IPS-18c (cell line): ENCODE data around the gene AGER.

ENCODE experiments used
- H3K4me3 ChIP-seq: 2 replicates; pipeline ENCODE4 v1.7.0; 2013; ENCODE audit warnings: low read depth, mild to moderate bottlenecking, low read length, moderate library complexity; ENCODE audit not compliant: insufficient read depth
- H3K9me3 ChIP-seq: one replicate; pipeline ENCODE4 v1.6.1; 2013; ENCODE audit warnings: mild to moderate bottlenecking, low read length, moderate library complexity; ENCODE audit not compliant: control insufficient read depth, insufficient read depth

AGER gene

GRCh38 chr6:32166411-32167061 lies 17.5 kb downstream of the AGER start:
- no peaks in the 10 kb centered on the region for H3K9me3 ChIP-seq
- no peak overlapping the region for H3K4me3 ChIP-seq

- H3K9me3 ChIP-seq, result no peaks in the 10 kb centered on the region
Measured at GRCh38 chr6:32164295-32164694, 19.8 kb downstream of the AGER start, which contains the start of gene EGFL8. EGFL8 (plus strand) TSS chr6:32164595; CDS start chr6:32166166, 1,571 bp downstream.

GRCh38 chr6:32163559-32164258 lies 20.3 kb downstream of the AGER start:
- H3K4me3 ChIP-seq, result no peak overlapping the region
- H3K9me3 ChIP-seq, result no peaks in the 10 kb centered on the region

More at GRCh38 chr6:32164295-32164694, 19.8 kb downstream of the AGER start, which contains the start of gene EGFL8:
- H3K4me3 ChIP-seq, result no peak within 1 kb of the TSS

GRCh38 chr6:32158052-32158451 lies 26.0 kb downstream of the AGER start:
- no peak overlapping the region for H3K4me3 ChIP-seq

GRCh38 chr6:32156891-32157290 lies 27.2 kb downstream of the AGER start:
- Histone ChIP-seq H3K9me3 (no peaks in the 10 kb centered on the region), H3K4me3 (no peak overlapping the region)

More at GRCh38 chr6:32158052-32158451, 26.0 kb downstream of the AGER start:
- H3K9me3 ChIP-seq, result no peaks in the 10 kb centered on the region

- Histone ChIP-seq H3K4me3 (peak overlapping the region; percentile 67), H3K9me3 (no peaks in the 10 kb centered on the region)
Measured at GRCh38 chr6:32154514-32155161, 29.4 kb downstream of the AGER start.

- Histone ChIP-seq H3K9me3 (no peaks in the 10 kb centered on the region), H3K4me3 (peak within 1 kb of the TSS; percentile 67)
Measured at GRCh38 chr6:32153564-32154513, 30.2 kb downstream of the AGER start, which contains the start of gene PPT2. PPT2 (plus strand) TSS chr6:32154141; CDS start chr6:32154595, 454 bp downstream.

- H3K4me3 ChIP-seq, result peak overlapping the region; percentile 67
- no peaks in the 10 kb centered on the region for H3K9me3 ChIP-seq
Measured at GRCh38 chr6:32152769-32153563, 31.1 kb downstream of the AGER start.

- no peaks in the 10 kb centered on the region for H3K9me3 ChIP-seq
- peak within 1 kb of the TSS; percentile 67 for H3K4me3 ChIP-seq
Measured at GRCh38 chr6:32151863-32152768, 31.9 kb downstream of the AGER start, which contains the start of gene PRRT1. PRRT1 (minus strand) TSS chr6:32151939; CDS start chr6:32151827, 112 bp downstream.

GRCh38 chr6:32151181-32151862 lies 32.7 kb downstream of the AGER start:
- Histone ChIP-seq H3K9me3 (no peaks in the 10 kb centered on the region), H3K4me3 (no peak overlapping the region)

- H3K4me3 ChIP-seq, result peak overlapping the region; percentile 34
- H3K9me3 ChIP-seq, result no peaks in the 10 kb centered on the region
Measured at GRCh38 chr6:32149932-32150870, 33.9 kb downstream of the AGER start.

GRCh38 chr6:32149092-32149755 lies 34.8 kb downstream of the AGER start:
- Histone ChIP-seq H3K4me3 (peak overlapping the region; percentile 2; the same call in 1 of the 2 replicates), H3K9me3 (no peaks in the 10 kb centered on the region)

GRCh38 chr6:32148289-32149091 lies 35.6 kb downstream of the AGER start:
- H3K9me3 ChIP-seq, result no peaks in the 10 kb centered on the region
- H3K4me3 ChIP-seq, result peak overlapping the region; percentile 2; the same call in 1 of the 2 replicates
